Gastroesophageal sphincter (tissue), 4 donors: ENCODE data around the gene ROR2. TPM values are rescaled to one million over a fixed set of nuclear protein-coding genes. Genes with fewer than 3 reads are reported as not detected.

Source experiments
- ATAC-seq: fragments of 150-250 bp; one replicate; pipeline ENCODE4 v1.9.1; 2016; ENCODE audit warnings: mild to moderate bottlenecking, moderate library complexity
- H3K27ac ChIP-seq, 4 donors: fragments of 200-600 bp; sonication (generic) in 3 of 4; 1 replicate in 3 of 4; 2 replicates in 1 of 4; pipeline ENCODE4 v1.5.1; 2016 to 2019
- H3K27me3 ChIP-seq: fragments of 200-600 bp; sonication (generic); one replicate; pipeline ENCODE4 v1.5.1; 2019
- H3K36me3 ChIP-seq, 2 donors: fragments of 200-600 bp; sonication (generic); one replicate each; pipeline ENCODE4 v1.5.1; 2019; ENCODE audit warnings: control low read depth in 1 of 2
- H3K4me1 ChIP-seq, 3 donors: fragments of 200-600 bp; sonication (generic); 1 replicate in 2 of 3; 2 replicates in 1 of 3; pipeline ENCODE4 v1.5.1; 2016 to 2019; ENCODE audit warnings: control low read depth in 2 of 3
- H3K4me3 ChIP-seq, 2 donors: fragments of 200-600 bp; sonication (generic); one replicate each; pipeline ENCODE4 v1.5.1; 2019; ENCODE audit warnings: mild to moderate bottlenecking in 1 of 2, moderate library complexity in 1 of 2
- H3K9me3 ChIP-seq, 3 donors: fragments of 200-600 bp; sonication (generic); one replicate each; pipeline ENCODE4 v1.5.1; 2017 to 2019; ENCODE audit warnings: control low read depth in 2 of 3
- EP300 ChIP-seq: sonication (generic); formaldehyde crosslinking; IDR thresholded peaks from one replicate; pipeline ENCODE4 v1.6.1; 2017; ENCODE audit warnings: antibody characterized with exemption, mild to moderate bottlenecking
- POLR2A ChIP-seq, 2 donors: fragments of 450-650 bp; IDR thresholded peaks; one replicate each; pipeline ENCODE4 v1.6.1; 2017; ENCODE audit warnings: antibody characterized with exemption in 2 of 2, mild to moderate bottlenecking in 2 of 2, moderate library complexity in 1 of 2
- POLR2AphosphoS5 ChIP-seq: sonication (generic); formaldehyde crosslinking; IDR thresholded peaks from one replicate; pipeline ENCODE4 v1.6.1; 2017; ENCODE audit warnings: antibody characterized with exemption
- WGBS, 2 donors: methylation state at CpG; one replicate each; pipeline ENCODE4 v1.1.5; 2018; ENCODE audit warnings: low coverage in 1 of 2; 5-methylcytosine and 5-hydroxymethylcytosine counted together
- total RNA-seq, 4 donors: library from RNA; depleted of rRNA; stranded (reverse); fragments of >200 nt; gene quantifications; one replicate each; pipeline ENCODE4 v1.1.0, GENCODE V29; 2016
- TF ChIP-seq, protein P1 (sequence below), 4 experiments: fragments of 200-600 bp in 2 of 4; fragments of 450-650 bp in 2 of 4; sonication (generic) in 1 of 4; IDR thresholded peaks; one replicate each; pipeline ENCODE4 v1.5.1; 2017 to 2019; ENCODE audit warnings: antibody characterized with exemption in 4 of 4, mild to moderate bottlenecking in 2 of 4, moderate library complexity in 2 of 4

The ROR2 gene
- total RNA-seq, 4 donors from 2014 or later, result 40.8 to 69.1 (median 63.2) TPM

DNA sequence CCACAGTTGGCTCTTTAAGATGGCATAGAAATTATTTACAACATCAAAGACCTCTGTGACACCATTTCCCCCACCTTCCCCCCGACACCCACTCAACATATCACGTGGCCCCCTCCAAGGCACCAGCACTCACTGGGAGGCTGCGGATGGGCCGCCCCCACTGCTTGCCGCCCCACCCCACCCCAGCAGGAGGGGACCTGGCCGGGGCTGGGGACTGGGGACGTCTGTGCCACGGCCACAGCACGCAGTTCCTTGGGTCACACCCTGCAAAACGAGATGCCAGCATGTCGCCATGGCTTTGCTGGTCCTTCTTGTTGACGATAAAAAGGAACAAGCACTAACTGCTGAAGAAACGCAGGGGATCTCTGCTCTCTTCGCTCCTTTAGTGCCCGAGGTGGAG is 269.0 kb downstream of the ROR2 start:
- no peak for ATAC-seq
- WGBS, 2 donors, result 87% methylated on average over 3 to 5 of the region's 15 CpGs

DNA sequence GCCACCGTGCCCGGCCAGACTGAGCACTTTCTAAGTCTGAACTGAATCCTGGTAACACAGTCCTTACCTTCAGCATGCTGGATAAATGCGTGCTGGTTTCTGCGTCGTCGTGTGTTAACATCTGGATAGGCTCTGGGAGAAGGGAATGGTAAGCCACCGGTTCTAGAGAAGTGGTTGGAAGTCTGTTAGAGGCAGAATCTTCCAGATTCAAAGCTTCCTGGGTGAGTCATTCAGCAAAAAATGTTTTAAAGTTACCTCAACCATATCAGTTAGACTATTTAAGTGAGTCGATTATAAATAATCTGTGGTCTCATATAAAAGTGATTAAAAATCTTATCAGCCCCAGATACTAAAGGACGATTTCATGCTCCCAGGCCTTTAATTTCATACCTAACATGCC is 269.9 kb downstream of the ROR2 start:
- Histone ChIP-seq H3K27ac (no peak overlapping the region), H3K9me3 (no peaks in the 10 kb centered on the region), H3K4me1 (peaks cover 0 to 8% (median 0%) of the 10 kb centered on the region in 3 donors), H3K27me3 (peaks cover 10% of the 10 kb centered on the region), H3K4me3 (no peak overlapping the region), H3K36me3 (no peaks in the 10 kb centered on the region)
- no peak for ATAC-seq
- WGBS, 2 donors, result 85 to 90% methylated on average over 2 to 7 of the region's 9 CpGs
- TF ChIP-seq EP300 (no peak), POLR2A (IDR thresholded peaks at IDR 0.05) (no peak), POLR2AphosphoS5 (no peak)
- TF ChIP-seq, protein P1, sequence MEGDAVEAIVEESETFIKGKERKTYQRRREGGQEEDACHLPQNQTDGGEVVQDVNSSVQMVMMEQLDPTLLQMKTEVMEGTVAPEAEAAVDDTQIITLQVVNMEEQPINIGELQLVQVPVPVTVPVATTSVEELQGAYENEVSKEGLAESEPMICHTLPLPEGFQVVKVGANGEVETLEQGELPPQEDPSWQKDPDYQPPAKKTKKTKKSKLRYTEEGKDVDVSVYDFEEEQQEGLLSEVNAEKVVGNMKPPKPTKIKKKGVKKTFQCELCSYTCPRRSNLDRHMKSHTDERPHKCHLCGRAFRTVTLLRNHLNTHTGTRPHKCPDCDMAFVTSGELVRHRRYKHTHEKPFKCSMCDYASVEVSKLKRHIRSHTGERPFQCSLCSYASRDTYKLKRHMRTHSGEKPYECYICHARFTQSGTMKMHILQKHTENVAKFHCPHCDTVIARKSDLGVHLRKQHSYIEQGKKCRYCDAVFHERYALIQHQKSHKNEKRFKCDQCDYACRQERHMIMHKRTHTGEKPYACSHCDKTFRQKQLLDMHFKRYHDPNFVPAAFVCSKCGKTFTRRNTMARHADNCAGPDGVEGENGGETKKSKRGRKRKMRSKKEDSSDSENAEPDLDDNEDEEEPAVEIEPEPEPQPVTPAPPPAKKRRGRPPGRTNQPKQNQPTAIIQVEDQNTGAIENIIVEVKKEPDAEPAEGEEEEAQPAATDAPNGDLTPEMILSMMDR (IDR thresholded peaks at IDR 0.05), result no peak

More for the DNA sequence above, 269.0 kb downstream of the ROR2 start:
- no peak for TF ChIP-seq EP300
- TF ChIP-seq POLR2AphosphoS5, result no peak
- TF ChIP-seq, protein P1 (IDR thresholded peaks at IDR 0.05), result no peak
- TF ChIP-seq POLR2A (IDR thresholded peaks at IDR 0.05), result no peak
- peaks cover 10% of the 10 kb centered on the region for H3K27me3 ChIP-seq
- no peak overlapping the region for H3K27ac ChIP-seq
- no peaks in the 10 kb centered on the region for H3K36me3 ChIP-seq
- H3K4me3 ChIP-seq, result no peak overlapping the region
- peaks cover 0 to 8% (median 0%) of the 10 kb centered on the region in 3 donors for H3K4me1 ChIP-seq
- H3K9me3 ChIP-seq, result no peaks in the 10 kb centered on the region

DNA sequence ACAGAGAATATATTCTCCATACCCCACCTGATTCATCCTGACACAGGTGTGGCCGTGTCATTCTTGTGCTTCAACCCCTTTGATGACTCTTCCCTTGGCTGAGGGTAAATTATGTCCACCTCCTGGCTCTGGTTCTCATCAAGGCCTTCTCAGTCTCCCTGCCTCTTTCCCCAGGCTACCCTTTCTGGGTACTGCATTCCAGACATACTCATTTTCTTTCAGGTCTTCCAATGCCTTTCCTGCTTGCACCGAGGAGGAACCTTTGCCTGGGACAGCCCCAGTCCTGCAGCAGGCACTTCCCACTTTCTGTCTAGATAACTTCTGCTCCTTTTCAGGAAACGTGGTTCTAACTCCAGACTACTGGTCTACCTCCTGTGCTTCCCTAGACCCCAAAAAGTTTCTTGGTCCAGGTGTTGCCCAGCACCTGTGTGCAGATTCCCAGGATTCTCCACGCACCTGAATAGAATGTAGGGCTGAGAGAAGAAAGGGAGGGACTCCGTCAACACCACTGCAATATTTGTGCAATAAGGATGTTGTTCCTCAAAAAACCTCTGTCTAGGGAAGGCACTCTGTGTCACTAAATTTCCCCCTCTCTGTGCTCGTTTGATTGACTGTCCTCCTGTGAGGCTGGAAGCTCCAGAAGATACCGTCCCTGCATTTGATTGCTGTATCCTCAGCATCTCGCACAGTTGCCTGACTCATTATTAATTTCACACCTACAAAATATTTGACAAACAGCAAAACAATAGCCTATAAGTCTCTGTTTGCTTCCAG is 271.0 kb downstream of the ROR2 start:
- Histone ChIP-seq H3K27ac (no peak overlapping the region), H3K9me3 (no peaks in the 10 kb centered on the region), H3K4me1 (peaks cover 0 to 8% (median 0%) of the 10 kb centered on the region in 3 donors), H3K36me3 (no peaks in the 10 kb centered on the region), H3K27me3 (peaks cover 10% of the 10 kb centered on the region), H3K4me3 (no peak overlapping the region)
- WGBS, 2 donors, result 79 to 90% methylated on average over 6 to 8 of the region's 8 CpGs
- TF ChIP-seq POLR2A (IDR thresholded peaks at IDR 0.05) (no peak), EP300 (no peak), POLR2AphosphoS5 (no peak)
- TF ChIP-seq, protein P1 (IDR thresholded peaks at IDR 0.05), result no peak
- no peak for ATAC-seq

DNA sequence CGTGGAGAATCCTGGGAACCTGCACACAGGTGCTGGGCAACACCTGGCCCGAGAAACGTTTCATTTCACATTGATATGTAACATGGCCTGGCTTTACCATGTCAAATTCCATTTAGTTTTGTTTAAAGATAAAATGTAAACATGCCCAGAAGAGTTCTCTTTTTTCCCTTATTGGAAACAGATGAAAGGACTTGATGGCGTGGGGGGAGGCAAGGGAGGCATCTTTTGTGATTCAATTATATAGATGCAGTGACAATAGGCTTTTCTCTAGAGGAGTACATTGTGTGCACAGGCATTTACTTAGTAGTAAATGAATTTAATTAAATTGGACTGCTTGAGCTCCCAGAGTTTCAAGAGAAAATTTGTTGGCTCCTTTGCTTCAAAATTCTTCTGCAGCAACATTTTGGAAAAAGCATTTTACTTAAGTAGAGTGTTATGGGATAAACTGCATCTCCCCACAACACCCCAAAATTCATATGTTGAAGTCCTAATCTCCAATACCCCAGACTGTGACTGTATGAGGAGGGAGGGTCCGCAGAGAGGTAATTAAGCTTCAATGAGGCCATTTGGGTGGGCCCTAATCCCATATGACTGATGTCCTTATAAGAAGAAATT is 272.1 kb downstream of the ROR2 start:
- TF ChIP-seq POLR2A (IDR thresholded peaks at IDR 0.05), result no peak
- TF ChIP-seq POLR2AphosphoS5, result no peak
- TF ChIP-seq EP300, result no peak
- TF ChIP-seq, protein P1 (IDR thresholded peaks at IDR 0.05), result no peak
- WGBS, 2 donors, result 63 to 66% methylated on average over 4 to 5 of the region's 5 CpGs
- ATAC-seq, result no peak
- Histone ChIP-seq H3K36me3 (no peaks in the 10 kb centered on the region), H3K27ac (no peak overlapping the region), H3K9me3 (no peaks in the 10 kb centered on the region), H3K4me1 (peaks cover 0 to 8% (median 0%) of the 10 kb centered on the region in 3 donors), H3K27me3 (peaks cover 10% of the 10 kb centered on the region), H3K4me3 (no peak overlapping the region)

DNA sequence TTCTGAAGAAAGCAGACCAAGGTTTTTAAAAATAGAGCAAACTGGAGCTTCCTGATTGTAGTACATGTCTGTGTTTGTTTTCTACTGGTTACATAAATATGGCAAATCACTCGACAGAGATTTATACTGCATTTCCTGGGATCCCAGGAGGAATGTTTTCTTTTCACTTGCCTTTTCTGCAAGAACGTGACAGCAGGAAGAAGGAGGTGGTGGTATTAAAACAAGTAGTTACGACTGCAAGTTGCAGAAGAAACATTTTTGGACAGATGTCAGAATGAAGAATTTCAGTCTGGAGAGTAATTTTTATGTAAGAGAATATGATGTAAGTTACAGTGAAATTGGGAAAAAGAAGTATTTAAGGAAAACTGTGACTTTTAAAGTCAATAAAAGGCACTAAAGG is 272.7 kb downstream of the ROR2 start:
- no peaks in the 10 kb centered on the region for H3K36me3 ChIP-seq
- no peak for ATAC-seq

More for the DNA sequence above, 272.7 kb downstream of the ROR2 start:
- Histone ChIP-seq H3K4me1 (peaks cover 0 to 8% (median 0%) of the 10 kb centered on the region in 3 donors), H3K27me3 (peaks cover 10% of the 10 kb centered on the region), H3K9me3 (no peaks in the 10 kb centered on the region), H3K4me3 (no peak overlapping the region), H3K27ac (no peak overlapping the region)
- TF ChIP-seq POLR2AphosphoS5 (no peak), EP300 (no peak), POLR2A (IDR thresholded peaks at IDR 0.05) (no peak)
- TF ChIP-seq, protein P1 (IDR thresholded peaks at IDR 0.05), result no peak
- WGBS, 2 donors, result 40 to 46% methylated on average over 3 of the region's 3 CpGs
